Stimulated activated CD4-positive, alpha-beta T cell treated with anti-CD3 and anti-CD28 coated beads, Interleukin-15, amount 100 ng/mL, for 1 hour (primary cell): ENCODE results near the gene GMPR.

Source experiments
- DNase-seq, 2 donors: peaks; one replicate each; pipeline ENCODE4 v3.0.0-alpha.2; 2020; ENCODE audit warnings: low read depth in 1 of 2, low spot score in 1 of 2

The GMPR gene

GRCh38 chr6:16238057-16238962 is at the start of gene GMPR:
TSS of gene GMPR (plus strand) at chr6:16238587. CDS start at chr6:16238694, 107 bp downstream.
- DNase-seq: peak; percentile 21 to 61

- no peak for DNase-seq
Measured at GRCh38 chr6:16190214-16190613, 48.2 kb upstream of the GMPR start.

GRCh38 chr6:16196260-16196983 is 42.0 kb upstream of the GMPR start:
- no peak for DNase-seq

GRCh38 chr6:16196984-16197546 is 41.3 kb upstream of the GMPR start:
- no peak for DNase-seq

GRCh38 chr6:16198061-16198705 is 40.2 kb upstream of the GMPR start:
- DNase-seq: no peak

GRCh38 chr6:16199804-16200203 is 38.6 kb upstream of the GMPR start:
- DNase-seq: no peak

GRCh38 chr6:16200321-16200883 is 38.0 kb upstream of the GMPR start:
- no peak for DNase-seq

- DNase-seq: no peak
Measured at GRCh38 chr6:16201706-16202105, 36.7 kb upstream of the GMPR start.

- DNase-seq: no peak
Measured at GRCh38 chr6:16204653-16205376, 33.6 kb upstream of the GMPR start.

GRCh38 chr6:16205377-16206144 is 32.8 kb upstream of the GMPR start:
- no peak for DNase-seq

GRCh38 chr6:16206595-16207037 is 31.8 kb upstream of the GMPR start:
- DNase-seq: no peak

GRCh38 chr6:16208989-16209388 is 29.4 kb upstream of the GMPR start:
- no peak for DNase-seq

GRCh38 chr6:16209539-16209938 is 28.8 kb upstream of the GMPR start:
- no peak for DNase-seq

- no peak for DNase-seq
Measured at GRCh38 chr6:16212276-16212675, 26.1 kb upstream of the GMPR start.

GRCh38 chr6:16216501-16217155 is 21.8 kb upstream of the GMPR start:
- DNase-seq: no peak

- no peak for DNase-seq
Measured at GRCh38 chr6:16217156-16217721, 21.1 kb upstream of the GMPR start.

GRCh38 chr6:16222826-16223225 is 15.6 kb upstream of the GMPR start:
- DNase-seq: no peak

GRCh38 chr6:16223362-16223761 is 15.0 kb upstream of the GMPR start:
- DNase-seq: no peak

- no peak for DNase-seq
Measured at GRCh38 chr6:16224409-16224808, 14.0 kb upstream of the GMPR start.
